GM19351 (cell line): Measurements from ENCODE around the gene MYT1.

Experiments used
- ATAC-seq: cut with Tn5 transposase; IDR thresholded peaks from one replicate; pipeline ENCODE4 v1.9.1; 2021; ENCODE audit warnings: mild to moderate bottlenecking, moderate library complexity; ENCODE audit not compliant: unreplicated experiment

Gene MYT1

DNA sequence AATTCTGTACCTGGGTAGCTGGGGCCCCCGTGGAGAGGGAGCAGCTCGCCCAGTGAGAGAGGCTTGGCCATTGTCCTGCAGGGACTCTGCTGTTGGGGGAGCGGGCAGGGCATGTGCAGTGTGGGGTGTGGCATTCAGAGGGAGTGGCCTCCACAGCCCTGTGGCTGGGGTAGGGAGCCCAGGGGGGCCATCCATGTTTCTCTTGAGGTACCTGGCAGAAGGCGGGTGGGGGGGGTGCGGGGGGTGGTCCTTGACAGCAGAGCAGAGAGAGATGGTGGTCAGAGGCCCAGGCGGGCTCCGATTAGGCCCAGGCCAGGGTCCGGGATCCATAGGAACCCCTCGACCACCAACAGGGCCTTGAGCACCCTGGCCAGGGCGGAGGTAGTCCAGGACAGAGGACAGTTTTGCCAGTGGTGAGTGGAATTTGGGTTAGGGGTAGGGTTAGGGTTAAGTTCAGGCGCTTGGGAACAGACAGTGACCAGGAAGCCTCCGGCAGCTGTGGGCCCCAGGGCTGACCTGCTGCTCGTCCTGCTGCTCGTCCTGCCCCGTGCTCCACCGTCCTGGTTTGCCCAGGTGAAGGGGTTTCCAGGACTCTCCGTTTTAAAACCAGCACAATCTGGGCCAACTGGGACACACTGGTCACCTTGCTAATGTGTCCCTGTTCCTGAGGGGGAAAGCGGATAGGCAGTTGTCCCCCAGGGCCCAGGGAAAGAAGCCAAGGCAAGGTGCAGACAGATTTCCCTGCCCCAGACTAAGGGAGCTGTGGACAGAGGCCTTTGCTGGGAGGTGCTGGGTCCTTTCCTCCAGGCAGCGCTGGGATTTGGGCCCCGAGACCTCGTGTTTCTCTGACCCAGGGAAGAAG is 24.8 kb upstream of the MYT1 start:
- ATAC-seq, result no peak

DNA sequence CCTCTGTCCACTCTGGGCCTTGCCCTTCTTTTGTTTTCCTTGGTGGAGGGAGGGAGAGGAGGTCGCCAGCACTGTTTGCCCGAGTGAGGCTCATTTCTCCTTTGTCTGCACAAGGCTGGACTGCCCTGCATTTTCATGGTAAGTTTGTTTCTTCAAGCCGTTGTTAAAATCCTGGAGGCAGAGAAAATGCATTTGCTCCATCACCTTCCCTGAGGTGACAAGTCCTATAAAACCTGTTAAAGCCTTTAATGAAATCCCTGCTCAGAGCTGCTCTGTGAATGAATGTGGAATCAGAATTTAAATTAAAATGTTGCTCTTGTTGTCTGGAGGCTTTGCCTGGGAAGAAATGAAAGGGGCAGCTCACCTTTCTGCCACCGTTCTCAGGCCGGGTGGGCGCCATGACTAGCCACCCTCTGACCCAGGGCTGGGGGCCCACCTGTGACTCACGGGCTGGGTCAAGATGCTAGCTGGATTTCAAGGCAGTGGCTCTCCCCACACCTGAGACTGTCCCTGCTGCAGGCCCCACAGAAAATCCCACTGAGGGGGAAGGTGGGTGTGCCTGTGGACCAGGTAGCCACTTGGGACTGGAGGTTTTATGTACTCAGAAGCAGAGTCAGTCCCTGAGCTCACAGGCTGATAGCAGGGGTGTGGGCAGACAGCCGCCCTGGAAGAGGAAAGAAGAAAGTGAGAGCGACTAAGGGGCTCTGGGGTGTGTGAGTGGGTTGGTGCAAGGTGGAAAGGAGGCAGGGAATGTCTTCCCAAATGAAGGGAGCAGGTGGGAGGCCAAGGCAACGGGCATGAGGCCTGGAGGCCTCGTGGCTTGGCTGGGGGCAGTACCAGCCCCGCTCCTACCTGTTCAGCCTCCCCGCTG is 24.0 kb upstream of the MYT1 start:
- no peak for ATAC-seq

DNA sequence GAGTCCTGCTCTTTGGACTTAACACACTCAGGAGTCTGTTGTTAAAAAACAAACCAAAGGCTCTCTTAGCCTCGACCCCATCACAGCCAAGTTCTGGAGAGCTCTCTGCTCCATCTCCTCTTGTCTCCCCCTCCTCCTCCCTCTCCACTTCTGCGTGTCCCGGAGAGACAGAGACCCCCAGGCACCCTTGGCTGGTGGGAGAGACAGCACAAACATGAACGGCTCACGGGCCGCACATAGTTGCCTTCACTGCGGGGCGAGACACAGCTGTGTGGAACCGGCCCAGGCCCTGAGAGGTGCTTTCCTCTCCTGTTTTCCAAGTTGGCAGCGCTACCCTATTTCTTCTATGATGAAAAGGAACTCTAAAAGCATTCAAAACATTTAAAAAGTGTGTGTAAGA is 23.3 kb upstream of the MYT1 start:
- ATAC-seq, result no peak

DNA sequence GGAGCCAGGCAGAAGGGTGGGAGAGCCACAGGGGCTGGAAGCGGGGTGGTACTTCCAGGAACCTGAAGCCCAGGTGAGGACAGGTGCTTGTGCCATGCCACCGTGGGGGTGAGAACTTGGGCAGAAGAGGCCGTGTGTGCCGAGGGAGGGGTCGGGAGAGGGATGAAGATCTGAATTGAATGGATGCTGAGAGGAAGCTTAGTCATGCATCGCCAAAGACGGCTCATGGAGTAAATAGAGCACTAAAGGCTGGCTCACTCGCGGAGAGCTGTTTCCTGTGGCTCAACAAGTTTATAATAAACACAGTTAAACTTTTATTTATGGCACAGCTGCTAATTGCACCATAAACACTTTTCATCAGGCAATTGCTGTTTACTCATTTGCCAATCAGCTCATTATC is 21.7 kb upstream of the MYT1 start:
- no peak for ATAC-seq

DNA sequence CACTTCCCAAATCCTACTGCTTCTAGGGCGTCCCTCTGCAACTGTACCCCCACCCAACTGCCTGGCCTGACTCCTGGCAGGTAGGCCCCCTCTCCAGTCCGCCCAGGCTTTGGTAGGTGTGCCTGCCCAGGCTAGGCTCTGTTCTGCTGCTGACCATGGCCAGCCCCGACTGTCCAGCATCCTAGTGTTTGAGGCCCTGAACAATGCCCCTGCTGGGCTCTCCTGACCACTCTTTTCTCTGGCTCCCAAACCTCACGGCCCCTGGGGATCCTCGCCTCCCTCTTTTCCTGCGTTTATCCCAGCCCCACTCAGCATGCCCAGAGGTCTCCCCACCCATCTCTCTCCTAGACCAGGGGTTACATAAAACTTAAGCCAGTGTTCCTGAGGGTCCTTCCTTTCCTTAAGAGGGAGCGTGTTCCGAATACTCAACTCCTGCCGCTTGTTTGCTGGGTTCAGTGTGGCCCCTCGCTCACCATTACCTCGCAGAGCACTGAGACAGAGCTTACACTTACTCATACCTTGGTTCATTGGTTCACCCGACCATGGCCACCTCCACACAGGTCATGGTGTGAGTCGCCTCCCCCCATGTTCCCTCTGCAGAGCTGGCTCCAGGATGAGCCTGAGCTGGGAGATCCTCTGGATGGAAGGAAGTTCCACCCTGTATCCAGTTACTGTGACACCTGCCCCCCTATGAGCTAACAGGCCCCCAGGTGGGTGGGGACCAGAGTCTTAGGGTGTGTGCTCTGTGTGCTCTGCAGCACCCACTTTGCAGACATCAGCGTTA is 21.0 kb upstream of the MYT1 start:
- ATAC-seq, result no peak

DNA sequence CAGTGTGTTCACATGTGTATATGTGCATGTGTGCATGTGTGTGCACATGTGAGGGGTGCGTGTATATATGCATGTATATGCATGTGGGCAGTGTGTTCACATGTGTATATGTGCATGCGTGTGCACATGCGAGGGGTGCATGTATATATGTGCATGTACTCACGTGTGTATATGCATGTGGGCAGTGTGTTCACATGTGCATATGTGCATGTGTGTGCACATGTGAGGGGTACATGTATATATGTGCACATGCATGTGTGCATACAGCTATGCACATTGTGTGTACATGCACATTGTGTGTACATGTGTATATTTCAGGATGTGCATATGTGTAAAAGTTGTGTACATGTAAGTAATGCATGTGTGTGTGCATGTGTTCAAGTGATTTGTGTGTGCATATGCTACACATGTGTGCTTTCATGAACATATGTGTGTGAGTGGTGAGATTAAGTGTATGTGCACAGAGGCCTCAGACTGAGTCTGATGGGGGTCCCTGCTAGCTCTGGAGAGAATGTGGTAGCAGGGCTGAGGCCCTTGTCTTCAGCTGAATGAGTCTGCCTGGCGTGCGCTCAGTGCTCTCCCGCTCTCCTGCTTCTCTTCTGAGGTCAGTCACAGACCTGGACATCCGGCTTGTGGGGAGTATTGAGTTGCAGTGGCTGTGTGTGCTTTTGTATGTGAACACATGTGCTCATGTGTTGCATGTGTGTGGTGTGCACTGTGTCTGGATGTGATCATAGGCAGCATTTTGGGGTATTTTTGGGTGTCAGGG is 19.9 kb upstream of the MYT1 start:
- no peak for ATAC-seq

DNA sequence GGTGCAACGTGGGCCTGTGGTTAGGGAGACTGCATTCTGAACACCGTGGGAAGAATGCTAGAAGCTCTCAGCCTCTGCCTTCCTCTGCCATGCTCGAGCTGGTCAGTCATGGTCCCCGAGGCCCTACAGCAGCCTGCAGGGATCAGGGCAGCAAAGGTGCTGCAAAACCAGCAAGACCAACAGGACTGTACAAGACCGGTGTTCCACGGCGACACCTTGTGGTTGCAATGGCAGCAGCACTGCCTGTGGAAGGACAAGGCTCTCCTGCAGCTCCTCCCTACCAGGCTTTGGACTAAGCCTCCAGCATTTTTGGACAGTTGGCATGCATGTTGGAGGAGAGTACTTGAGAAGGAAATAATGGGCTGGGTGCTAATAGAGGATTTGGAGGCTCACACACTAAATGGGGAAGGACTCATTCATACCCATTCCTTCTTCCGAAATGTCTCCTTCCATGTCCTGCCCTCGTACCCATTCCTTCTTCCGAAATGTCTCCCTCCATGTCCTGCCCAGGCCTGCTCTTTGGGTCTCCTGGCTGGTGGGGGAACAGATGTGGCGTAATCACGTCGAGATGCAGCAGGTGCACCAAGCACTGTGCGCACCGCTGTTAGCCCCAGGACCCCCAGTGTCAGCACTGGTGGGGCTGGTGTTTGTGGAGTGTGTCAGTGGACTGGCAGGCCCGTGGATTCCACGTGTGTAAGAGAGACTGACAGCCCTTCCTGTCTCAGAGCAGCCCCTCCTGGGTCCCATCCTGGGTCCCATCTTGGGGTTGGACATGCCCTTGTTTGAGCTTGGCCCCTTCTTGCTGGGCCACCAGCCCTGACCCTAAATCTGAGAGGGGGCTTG is 18.6 kb upstream of the MYT1 start:
- no peak for ATAC-seq

DNA sequence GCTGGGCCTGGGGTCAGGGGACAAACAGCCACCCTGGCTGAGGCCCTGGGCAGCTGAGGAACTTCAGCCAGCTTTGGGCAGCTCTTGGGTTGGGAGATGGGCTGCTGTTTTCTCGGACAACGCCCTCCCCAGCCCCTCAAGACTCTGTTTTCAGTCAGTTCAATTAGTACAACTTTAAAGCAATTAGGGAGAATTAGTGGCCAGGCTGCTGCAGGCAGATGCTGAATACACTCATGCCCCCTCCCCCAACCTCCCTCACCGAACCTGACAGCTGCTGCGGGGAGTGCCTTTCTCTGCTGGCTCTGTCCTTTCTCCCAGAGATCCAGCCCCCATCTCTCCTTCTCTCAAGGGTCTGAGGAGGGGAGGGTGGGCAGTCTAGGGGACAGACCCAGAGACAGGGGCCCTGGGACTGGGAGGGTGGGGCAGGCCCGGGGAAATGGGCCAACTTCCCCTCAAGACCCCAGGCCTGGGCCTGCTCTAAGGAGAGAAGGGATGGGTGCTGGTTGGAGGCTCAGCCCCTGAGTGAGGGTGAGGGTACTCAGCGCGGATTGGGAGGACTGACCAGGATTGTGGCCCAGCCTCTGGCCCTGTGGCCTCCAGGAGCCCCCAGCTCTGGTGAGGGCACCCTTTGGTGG is 17.8 kb upstream of the MYT1 start:
- ATAC-seq, result no peak

DNA sequence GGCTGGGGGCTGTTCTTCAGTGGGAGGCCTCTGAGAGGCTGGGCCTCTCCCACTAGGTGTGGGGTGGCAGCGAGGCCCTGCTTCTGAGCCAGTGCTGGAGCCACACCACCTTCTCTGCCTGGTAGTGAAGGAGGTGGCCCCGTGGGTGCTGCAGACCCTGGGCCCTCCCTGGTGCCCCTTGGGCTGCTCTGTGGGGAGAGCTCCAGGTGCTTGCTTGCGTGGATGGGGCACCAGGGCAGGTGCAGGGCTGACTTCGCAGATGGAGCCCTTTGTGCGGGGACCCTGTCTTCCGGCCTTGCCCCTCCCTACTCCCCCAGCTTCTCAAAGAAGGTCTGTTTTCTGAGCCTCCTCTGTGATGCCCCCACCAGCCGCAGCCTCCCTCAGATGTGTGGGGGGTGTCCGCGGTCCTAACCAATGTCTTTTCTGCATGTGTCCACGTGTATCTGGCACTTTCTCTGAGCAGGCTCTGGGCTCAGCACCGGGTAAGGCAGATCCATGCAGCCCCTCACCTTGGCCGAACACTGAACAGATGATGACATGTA is 17.2 kb upstream of the MYT1 start:
- ATAC-seq, result no peak

DNA sequence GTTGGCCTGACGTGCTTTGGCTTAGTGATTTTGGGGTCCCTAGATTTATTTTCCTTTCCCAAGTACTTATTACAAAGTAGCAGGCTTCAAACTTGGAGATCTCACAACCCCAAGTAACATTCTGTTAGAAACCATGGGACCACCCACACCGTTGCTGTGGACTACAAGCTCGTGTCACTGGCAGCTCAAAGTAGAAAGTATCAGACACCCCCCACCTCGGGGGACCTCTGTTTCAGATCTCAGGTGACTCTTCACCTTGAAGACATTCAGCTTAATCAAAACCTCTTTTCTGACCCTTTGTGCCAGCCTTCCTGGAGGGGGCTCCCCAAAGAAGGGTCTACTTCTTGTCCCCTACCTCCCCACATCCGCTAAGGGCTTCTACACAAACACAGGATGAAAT is 15.7 kb upstream of the MYT1 start:
- ATAC-seq, result no peak

DNA sequence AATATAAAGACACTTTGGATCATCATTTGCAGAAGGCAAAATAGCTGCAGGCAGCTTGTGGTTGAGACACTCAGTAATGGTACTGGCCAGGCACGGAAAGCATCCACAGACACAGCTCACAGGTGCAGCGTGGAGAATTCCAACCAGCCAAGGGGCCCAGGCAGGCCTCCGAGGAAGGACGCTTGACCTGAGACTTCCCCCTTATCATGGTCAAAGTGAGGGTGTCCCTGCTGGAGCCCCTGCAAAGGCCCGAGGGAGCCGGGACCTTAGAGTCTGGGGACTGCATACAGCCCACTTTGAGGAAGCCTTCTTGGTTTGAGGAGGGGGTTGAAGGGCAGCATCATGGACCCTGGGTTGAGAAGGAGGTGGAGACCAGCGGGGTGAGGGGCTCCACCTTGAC is 15.1 kb upstream of the MYT1 start:
- no peak for ATAC-seq

DNA sequence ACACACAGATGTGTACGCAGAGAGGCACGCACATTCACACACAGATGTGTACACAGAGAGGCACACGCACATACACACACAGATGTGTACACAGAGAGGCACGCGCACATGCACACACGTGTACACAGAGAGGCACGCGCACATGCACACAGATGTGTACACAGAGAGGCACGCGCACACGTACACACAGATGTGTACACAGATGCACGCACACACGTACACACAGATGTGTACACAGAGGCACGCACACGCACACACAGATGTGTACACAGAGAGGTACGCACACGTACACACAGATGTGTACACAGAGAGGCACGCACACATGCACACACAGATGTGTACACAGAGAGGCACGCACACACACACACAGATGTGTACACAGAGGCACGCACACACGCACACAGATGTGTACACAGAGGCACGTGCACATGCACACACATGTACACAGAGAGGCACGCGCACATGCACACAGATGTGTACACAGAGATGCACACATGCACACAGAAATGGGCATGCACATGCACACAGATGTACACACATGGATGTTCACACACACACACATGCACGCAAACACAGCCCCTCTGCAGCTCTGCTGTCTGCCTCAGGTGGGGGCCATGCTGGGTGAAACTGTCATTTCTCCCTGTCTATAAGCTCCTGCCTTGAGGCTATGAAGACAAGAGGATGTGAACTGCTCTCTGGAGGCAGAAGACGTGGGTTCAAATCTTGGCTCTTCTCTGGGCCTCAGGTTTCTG is 14.3 kb upstream of the MYT1 start:
- no peak for ATAC-seq

DNA sequence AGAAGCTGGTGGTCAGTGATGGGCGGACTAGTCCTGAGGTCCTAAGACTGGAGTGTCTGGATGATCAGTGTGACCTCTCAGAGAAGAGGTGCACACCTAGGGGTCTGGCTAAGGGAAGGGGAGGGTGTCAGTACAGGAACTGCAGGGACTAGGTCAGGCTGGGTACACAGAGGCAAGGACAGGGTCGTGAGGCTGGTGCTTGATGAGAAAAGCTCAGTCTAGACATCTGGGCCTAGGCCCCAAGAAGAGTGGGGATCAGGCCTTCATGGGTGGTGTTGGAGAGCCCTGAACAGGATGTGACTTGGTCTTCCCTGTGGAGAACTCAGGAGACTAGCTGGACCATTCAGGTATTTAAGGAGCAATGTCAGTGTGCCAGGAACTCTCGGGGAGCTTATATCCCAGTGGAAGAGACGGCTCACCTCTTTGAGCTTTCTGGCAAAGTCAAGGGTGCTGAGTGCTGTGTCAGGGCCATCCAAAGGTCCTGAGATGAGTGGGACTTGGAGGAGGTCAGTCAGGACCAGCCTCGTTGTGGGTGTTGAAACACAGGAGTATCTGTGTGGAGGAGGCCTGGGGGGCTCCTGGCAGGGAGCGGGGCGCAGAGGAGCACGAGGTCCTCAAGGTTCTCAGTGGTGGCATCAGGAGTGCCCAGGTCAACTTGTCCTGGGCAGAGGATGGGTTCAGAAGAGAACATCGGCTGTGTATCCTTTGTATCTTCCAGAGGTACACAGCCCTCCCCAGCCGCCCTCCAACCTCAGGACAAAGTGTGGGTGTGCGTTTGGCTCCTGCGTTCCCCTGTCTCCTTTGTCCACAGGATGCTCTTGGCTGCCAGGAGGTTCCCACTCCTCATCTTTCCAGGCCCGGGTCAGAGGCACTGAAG is 13.3 kb upstream of the MYT1 start:
- ATAC-seq, result no peak

DNA sequence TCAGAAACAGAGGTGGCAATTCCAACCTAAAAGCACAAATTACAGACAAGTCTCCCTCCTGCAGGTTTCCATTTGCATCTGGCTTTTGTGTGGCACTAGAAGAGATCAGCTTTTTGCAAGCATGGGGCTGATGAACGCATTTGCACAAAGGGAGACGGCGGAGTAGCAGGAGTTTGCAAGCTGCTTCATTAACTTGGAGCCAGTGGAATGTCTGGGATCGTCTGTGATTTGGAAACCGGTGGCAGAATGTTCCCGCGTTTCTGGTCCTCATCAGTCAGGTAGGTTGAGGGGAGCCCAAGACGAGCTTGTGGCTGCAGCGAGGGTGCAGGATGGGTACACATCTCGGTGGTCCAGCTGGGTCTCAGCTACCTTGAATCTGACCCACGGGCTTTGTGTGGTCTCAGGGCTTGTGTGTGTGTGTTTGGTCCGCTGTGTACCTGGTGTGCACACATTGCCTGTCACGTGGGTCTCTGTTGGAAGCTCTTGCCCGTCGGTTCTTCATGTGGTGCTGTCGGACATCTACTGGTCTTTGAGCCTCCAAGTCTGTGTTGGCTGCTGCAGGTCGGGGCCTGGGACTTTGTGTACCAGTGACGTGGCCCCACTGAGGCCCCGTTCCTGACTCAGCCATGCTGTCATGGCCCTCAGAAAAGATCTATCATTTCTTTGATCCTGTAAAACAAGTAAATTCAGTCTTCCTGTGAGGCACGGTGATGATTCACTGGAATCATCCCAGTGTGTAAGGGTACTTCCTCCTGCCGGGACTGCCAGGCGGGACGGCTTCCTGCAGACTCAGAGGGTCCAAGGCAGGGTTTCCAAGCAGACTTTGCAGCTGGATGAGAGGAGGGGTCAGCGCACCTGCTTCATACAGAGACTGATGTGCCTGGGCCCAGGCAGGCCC is 12.4 kb upstream of the MYT1 start:
- ATAC-seq, result no peak

DNA sequence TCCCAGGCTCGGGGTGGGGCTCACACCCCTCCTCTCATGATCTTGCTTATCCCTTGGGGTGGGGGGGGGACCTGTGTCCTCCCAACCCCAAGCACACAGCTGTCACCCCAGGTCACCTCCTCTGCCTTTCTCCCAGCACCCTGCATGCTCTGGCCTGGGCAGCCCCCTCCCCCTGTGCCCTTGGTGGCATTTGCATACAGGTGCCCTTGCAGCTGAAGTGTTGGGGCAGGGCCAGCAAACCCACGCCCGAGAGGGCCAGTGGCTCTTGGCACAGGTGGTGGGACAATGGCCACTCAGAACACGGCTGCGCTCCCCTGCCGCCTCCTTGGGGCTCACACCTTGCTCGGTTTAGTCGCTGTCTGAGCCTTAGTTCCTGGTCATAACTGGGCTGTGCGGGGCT is 11.3 kb upstream of the MYT1 start:
- ATAC-seq, result no peak

DNA sequence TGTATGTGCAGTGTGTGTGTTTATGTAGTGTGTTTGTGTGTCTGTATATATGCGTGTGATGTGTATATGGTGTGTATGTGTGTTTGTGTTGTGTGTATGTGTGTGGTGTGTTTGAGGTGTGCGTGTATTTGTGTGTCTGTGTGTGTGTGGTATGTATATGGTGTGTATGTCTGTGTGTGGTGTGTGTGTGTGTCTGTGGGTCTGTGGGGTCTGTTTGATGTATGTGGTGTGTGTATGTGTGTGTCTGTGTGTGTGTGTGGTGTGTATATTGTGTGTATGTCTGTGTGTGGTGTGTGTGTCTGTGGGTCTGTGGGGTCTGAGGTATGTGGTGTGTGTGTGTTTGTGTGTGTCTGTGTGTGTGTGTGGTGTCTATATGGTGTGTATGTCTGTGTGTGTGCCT is 10.8 kb upstream of the MYT1 start:
- ATAC-seq, result no peak
